ENCODE measurements around the gene OR10H2. TPM values are rescaled to one million over a fixed set of nuclear protein-coding genes. Genes with fewer than 3 reads are reported as not detected.
"Not testable (repeated sequence)": the region's sequence is repeated elsewhere in the genome, so short reads cannot be mapped to it uniquely, and the experiment has no call there.

The OR10H2 gene, protein sequence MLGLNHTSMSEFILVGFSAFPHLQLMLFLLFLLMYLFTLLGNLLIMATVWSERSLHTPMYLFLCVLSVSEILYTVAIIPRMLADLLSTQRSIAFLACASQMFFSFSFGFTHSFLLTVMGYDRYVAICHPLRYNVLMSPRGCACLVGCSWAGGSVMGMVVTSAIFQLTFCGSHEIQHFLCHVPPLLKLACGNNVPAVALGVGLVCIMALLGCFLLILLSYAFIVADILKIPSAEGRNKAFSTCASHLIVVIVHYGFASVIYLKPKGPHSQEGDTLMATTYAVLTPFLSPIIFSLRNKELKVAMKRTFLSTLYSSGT
- not detected for total RNA-seq

GRCh38 chr19:15727724-15728123 lies at the start of gene OR10H2:
Gene OR10H2, plus strand, starts transcription at chr19:15728024. Its CDS starts 20 bp downstream, at chr19:15728044.
- DNase-seq (ENCODE audit: low spot score) = no peak

DNA sequence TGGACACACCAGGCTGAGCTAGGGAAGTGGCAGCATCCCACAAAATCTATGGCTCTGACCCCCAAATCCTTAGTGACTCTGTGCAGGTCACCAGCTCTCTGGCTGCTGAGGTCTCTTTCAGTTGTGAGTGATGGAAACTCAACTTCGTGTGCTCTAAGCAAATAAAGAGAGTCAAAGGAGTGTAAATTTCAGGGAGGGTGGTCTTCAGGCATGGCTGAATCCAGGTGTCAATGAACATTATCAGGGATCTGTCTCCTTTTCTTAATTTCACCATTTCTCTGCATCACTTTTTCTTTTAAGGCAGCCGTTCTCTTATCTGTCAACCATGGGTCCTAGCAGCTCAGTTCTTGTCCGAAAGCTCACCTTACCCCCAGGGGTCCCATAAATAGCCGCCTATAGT lies 48.7 kb upstream of the OR10H2 start:
- DNase-seq (ENCODE audit: low spot score) = no peak

GRCh38 chr19:15679865-15680264 lies 48.0 kb upstream of the OR10H2 start:
- DNase-seq (ENCODE audit: low spot score) = not testable (repeated sequence)

- no peak for DNase-seq (ENCODE audit: low spot score)
Observed at GRCh38 chr19:15680478-15681322, 47.1 kb upstream of the OR10H2 start.

DNA sequence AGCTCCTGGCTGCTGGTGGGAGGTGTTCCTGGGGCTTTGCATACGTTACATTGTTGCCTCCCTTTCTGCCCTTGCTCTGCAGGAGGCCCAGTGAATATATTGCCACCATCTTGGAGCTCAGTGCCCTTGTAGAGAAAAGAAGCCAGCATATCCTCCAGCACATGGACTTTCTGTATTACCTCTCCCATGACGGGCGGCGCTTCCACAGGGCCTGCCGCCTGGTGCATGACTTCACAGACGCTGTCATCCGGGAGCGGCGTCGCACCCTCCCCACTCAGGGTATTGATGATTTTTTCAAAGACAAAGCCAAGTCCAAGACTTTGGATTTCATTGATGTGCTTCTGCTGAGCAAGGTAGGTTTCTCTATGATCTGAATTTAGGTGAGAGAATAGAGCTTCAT lies 44.4 kb upstream of the OR10H2 start:
- DNase-seq (ENCODE audit: low spot score) = no peak

DNA sequence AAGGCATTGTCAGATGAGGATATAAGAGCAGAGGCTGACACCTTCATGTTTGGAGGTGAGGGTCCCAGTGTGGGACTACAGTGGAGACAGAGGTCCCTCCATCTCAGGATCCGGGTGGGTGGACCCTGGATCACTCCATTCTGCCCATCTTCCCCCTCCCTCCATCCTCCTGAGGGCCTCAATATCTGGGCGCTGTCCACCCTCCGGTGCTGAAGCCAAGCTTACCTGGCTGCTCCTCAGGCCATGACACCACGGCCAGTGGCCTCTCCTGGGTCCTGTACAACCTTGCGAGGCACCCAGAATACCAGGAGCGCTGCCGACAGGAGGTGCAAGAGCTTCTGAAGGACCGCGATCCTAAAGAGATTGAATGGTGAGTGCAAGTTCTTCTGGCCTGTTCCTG lies 43.0 kb upstream of the OR10H2 start:
- DNase-seq (ENCODE audit: low spot score) = no peak

GRCh38 chr19:15696654-15697194 lies 31.1 kb upstream of the OR10H2 start:
- no peak for DNase-seq (ENCODE audit: low spot score)

DNA sequence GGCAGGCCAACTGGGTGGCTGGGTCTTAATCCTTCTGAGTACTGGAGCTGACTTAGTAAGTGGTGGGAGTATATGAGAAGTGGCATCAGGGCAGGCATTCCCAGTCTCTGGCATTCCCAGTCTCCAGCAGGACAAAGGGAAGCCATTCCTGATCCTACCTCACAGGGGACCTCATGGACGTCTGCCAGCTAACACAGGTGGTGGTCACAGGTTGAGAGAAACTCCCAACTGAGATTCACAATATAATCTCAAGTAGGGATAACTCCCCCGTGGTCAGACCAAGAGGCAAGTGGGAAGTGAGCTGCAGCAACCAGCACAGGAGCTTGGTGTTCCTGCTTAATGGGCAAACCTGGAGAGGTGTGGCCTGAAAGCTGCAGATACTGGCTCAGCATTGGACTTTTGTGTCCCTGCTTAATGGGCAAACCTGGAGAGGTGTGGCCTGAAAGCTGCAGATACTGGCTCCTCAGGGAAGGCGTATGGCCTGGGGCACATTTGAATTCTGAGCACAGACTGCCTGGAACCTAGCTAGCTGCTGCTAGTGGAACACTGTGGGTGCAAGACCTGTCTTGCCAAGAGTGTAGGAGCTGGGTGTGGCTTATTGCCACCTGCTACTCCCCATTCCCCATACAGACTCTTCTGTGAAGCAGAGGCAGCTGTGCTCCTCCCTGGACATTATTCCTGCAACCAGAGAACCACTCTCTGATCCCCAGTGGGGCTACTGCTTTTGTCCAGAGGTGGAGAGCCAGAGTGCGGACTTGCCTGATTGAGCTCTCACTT lies 25.9 kb upstream of the OR10H2 start:
- peak; percentile 50 for DNase-seq (ENCODE audit: low spot score)

- DNase-seq (ENCODE audit: low spot score) = peak; percentile 88
Observed at GRCh38 chr19:15702534-15702930, 25.3 kb upstream of the OR10H2 start.

GRCh38 chr19:15714638-15715037 lies 13.2 kb upstream of the OR10H2 start:
- no peak for DNase-seq (ENCODE audit: low spot score)

GRCh38 chr19:15715642-15716041 lies 12.2 kb upstream of the OR10H2 start:
- DNase-seq (ENCODE audit: low spot score) = no peak

DNA sequence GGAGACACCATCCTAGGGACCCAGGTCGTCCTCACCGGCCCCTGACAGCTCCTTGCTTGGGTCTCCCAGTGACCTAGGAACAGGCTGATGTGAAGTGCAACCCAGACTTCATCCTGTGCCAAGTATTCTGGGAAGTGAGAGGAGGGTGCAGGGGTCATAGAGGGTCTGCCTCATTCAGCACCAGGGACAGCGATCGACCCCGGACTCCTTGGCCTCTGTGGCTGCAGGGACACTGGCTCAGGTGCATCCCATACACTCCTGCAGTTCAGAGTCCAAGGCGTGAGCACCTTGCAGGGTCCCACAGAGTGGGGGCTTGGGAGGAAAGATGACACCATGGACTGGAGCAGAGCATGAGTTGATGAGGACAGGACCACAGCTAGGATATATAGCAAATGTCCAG lies 10.0 kb upstream of the OR10H2 start:
- DNase-seq (ENCODE audit: low spot score) = no peak

- DNase-seq (ENCODE audit: low spot score) = no peak
Observed at GRCh38 chr19:15721268-15721667, 6.6 kb upstream of the OR10H2 start.

GRCh38 chr19:15722956-15723355 lies 4.9 kb upstream of the OR10H2 start:
- no peak for DNase-seq (ENCODE audit: low spot score)

DNA sequence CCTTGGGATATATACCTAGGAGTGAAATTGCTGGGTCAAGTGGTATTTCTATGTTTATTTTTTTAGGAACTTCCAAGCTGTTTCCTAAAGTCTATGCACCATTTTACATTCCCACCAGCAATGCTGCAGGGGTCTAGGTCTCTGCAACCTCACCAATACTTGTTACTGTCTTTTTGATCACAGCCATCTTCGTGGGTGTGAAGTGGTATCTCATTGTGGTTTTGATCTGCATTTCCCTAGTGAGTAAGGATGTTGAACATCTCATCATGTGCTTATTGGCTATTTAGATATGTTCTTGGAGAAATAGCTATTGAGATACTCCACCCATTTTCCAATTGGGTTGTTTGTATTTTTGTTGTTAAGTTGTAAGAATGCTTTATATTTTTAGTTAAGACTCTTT lies 2.7 kb downstream of the OR10H2 start:
- no peak for DNase-seq (ENCODE audit: low spot score)

DNA sequence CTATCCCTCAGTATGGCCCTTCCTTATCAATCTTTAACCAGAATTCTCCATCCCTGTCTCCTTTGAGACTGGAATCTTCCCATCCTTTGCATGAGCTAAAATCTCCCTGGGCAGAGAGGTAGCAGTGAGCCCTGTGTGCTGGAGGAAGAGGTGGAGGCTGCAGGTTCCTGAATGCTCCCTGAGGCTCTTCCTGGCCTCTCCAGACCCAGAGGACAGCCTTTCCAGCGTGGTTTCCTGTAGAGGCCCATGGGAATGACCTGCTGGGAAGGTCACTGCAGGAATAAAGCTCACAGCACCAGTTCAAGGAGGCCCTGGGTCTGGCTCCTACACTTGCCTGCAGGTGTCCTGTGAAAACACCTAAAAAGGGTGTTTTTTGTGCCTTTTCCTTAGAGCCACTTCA lies 4.6 kb downstream of the OR10H2 start:
- DNase-seq (ENCODE audit: low spot score) = no peak

DNA sequence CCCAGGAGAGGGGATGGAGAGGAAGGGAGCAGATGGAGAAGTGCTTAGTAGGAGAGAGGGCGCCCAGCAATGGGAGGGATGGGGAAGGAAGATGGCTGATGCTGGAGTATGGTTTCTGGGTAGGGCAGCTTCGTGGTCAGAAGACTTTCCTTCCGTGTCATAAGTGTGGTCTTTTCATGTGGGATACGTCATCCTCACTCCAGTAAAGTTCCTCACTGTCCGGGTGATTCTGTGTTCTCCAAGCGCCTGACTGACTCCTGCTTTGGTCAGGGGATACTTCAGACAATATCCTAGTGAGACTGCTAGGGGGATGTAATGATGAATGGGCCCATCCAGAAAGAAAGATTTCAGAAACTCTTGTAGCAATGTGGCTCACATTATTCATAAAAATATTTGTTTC lies 6.1 kb downstream of the OR10H2 start:
- DNase-seq (ENCODE audit: low spot score) = no peak

DNA sequence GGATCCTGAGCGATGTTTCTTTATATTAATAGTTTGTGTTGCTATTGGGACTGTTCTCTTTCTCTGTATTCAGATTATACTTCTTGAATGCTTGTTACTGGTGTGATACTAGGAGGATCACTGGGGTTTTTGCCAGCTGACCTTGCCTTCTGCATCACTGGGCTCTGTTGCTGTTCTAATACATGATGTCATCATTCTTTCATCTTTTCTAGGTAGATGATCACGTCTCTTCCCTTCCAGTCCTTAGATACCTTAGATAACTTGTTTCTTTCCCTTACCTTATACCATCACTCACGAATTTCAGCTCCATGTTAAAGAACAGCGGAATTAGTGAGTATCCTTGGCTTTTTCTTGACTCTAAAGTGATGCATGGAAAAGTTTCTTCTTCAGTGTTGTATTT lies 9.9 kb downstream of the OR10H2 start, which contains the start of gene OR10H3:
OR10H3 (plus strand) TSS at position 264 of the 400 bp plus-strand sequence. CDS start 3,408 bp downstream, outside the sequence.
- DNase-seq (ENCODE audit: low spot score) = no peak

DNA sequence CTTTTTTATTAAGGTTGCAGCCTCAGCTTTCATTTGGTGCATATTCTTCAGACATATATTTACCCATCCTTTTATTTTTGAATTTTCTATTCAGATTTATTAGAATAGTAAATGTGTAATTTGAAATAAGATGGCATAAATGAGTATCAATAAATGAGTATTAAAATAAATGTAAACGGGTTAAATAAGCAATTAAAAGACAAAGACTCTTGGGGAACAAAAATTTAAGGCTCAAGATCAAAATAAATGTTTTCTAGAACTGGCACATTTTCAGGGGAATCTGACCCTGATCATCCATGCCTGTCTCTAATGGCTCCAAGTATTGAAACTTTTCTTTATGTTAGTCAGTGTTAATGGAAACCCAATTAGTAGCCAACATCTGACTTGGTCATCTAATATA lies 13.0 kb downstream of the OR10H2 start:
- no peak for DNase-seq (ENCODE audit: low spot score)

DNA sequence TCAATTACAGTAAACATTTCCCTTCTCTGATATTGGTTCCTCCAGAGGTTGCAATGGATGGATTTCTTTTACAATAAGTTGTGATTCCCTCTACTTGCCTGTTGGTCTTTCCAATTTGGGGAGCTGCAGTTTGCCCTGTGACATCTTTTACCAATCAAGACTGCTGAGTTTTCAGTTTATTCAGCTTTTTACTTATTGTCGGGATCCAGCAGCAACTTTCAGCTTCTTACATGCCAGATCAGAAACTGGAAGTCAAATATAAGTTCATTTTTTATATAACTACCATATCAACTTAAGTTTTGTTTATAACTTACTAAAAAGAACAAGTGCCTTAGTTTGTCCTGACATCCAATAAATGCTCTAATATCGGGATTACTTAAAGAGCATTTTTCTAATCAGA lies 20.4 kb downstream of the OR10H2 start:
- no peak for DNase-seq (ENCODE audit: low spot score)

DNA sequence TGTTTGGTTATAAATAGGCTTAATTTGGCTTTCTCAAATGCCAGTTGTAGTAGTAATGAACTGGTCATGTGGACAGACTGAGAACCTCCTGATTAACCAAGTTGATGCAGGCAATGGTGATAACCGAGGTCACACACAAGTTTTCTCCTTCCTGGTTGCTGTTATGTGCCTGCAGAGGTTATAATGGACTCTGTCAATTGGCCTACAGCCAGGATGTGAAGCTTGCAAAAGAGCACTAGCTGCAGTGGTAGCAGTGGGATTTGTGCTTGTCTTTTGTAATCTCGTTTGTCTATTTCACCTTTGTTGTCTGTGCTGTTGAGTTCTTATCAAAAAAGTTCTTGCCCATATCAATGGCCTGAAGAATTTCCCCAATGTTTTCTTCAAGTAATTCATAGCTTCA lies 30.6 kb downstream of the OR10H2 start:
- DNase-seq (ENCODE audit: low spot score) = no peak

DNA sequence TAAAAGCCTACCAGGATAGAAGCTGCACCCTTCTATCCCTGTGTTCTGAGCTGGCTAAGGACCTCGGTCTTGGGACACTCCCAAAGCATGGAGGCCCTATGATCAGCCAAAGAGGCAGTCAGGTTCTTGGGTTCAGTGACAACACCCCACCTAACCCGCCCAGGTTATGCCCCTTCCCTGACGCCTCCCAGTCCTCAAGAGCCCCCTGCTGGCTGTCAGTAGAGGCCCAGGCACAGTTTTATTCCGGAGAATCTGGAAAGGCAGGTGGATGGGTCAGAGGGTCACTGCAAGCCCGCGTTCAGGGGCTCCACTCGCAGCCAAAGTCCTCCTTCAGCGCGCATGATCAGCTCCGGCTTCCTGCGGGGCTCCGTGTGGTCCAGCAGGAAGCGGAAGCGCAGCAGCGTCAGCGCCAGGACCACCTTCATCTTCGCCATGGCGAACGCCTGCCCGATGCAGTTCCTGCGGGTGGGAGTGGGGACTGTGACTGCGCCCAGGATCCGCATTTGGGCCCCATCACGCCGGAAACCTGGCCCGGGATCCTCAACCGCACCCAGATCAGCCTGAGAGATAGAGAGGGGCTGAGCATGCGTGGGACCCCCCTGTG lies 32.2 kb downstream of the OR10H2 start:
- DNase-seq (ENCODE audit: low spot score) = no peak

All from mucosa of gallbladder (tissue), 1 donor.